HEK293T (cell line): ENCODE data around the gene KRT5.

ENCODE experiments used
- ARNT ChIP-seq: fragments of 450-650 bp; IDR thresholded peaks from 2 replicates; pipeline ENCODE4 v1.6.1; 2017; ENCODE audit warnings: mild to moderate bottlenecking
- BHLHE40 ChIP-seq: fragments of 450-650 bp; IDR thresholded peaks from 2 replicates; pipeline ENCODE4 v1.6.1; 2016; ENCODE audit warnings: mild to moderate bottlenecking, moderate library complexity, borderline replicate concordance
- ELF4 ChIP-seq: fragments of 450-650 bp; IDR thresholded peaks from 2 replicates; pipeline ENCODE4 v1.6.1; 2017; ENCODE audit warnings: antibody characterized with exemption
- FOXA1 ChIP-seq: fragments of 450-650 bp; IDR thresholded peaks from 2 replicates; pipeline ENCODE4 v1.6.1; 2016; ENCODE audit warnings: mild to moderate bottlenecking
- FOXK2 ChIP-seq: fragments of 450-650 bp; IDR thresholded peaks from 2 replicates; pipeline ENCODE4 v1.6.1; 2016; ENCODE audit warnings: mild to moderate bottlenecking
- FOXM1 ChIP-seq: fragments of 450-650 bp; IDR thresholded peaks from 2 replicates; pipeline ENCODE4 v1.6.1; 2017; ENCODE audit warnings: mild to moderate bottlenecking, borderline replicate concordance
- HDGF ChIP-seq: fragments of 450-650 bp; IDR thresholded peaks from 2 replicates; pipeline ENCODE4 v1.6.1; 2017; ENCODE audit warnings: antibody characterized with exemption, borderline replicate concordance
- L3MBTL2 ChIP-seq: fragments of 450-650 bp; conservative IDR thresholded peaks from 2 replicates; pipeline ENCODE4 v1.6.1; 2016; ENCODE audit warnings: mild to moderate bottlenecking
- NFRKB ChIP-seq: fragments of 450-650 bp; IDR thresholded peaks from 2 replicates; pipeline ENCODE4 v1.6.1; 2016; ENCODE audit warnings: mild to moderate bottlenecking, moderate library complexity
- PKNOX1 ChIP-seq: fragments of 450-650 bp; IDR thresholded peaks from 2 replicates; pipeline ENCODE4 v1.6.1; 2016
- SP1 ChIP-seq: fragments of 450-650 bp; IDR thresholded peaks from 2 replicates; pipeline ENCODE4 v1.6.1; 2017
- SUZ12 ChIP-seq: fragments of 450-650 bp; IDR thresholded peaks from 2 replicates; pipeline ENCODE4 v1.6.1; 2016; ENCODE audit warnings: mild to moderate bottlenecking
- TARDBP ChIP-seq: fragments of 450-650 bp; IDR thresholded peaks from 2 replicates; pipeline ENCODE4 v1.6.1; 2016
- ZNF384 ChIP-seq: fragments of 450-650 bp; IDR thresholded peaks from 2 replicates; pipeline ENCODE4 v1.6.1; 2016

GRCh38 chr12:52552681-52553195, 32.5 kb upstream of the KRT5 start, which contains the start of gene KRT71:
- TF ChIP-seq TARDBP (no peak), SUZ12 (no peak), HDGF (no peak), ZNF384 (no peak), FOXK2 (no peak), ELF4 (no peak), PKNOX1 (no peak), FOXM1 (no peak), SP1 (no peak), L3MBTL2 (no peak), FOXA1 (no peak), BHLHE40 (no peak), ARNT (no peak), NFRKB (no peak)
